Measurements from ENCODE around the gene CTRB1.

DNA sequence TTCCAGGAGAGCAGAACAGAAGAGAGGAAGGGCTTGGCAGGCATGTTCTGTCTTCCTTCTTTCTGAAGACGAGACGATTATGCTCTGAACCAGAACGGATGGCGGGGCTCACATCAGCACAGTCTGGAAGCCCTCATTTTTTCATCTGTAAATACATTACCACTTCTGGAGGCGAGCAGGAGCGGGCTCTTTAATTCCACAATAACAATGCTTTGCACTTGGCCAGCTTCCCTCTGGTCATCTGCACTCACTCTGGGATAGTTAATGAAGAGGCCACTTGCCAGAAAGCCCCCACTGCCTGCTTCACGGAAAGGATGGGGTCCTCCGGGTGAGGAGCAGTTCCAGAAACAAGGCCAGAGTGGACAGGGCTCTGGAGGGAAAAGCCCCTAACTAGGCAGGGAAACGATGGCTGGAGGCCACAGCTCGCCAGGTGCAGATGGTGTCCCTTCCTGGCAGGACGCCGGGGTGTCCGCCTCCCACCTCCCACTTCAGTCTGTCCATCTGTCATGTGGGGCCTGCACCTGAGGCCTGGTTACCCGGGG lies 45.7 kb downstream of the CTRB1 start:
- TF ChIP-seq CTCF (conservative IDR thresholded peaks at IDR 0.05): no peak
- no peak for TF ChIP-seq EZH2 (IDR thresholded peaks at IDR 0.05; ENCODE audit: low read depth)
